Activated T-helper 2 cell treated with anti-CD3 and anti-CD28 coated beads, Interferon-gamma antibody, Interleukin-2, Interleukin-4, amounts not matched to agents 10 μg/mL and 5 μg/mL and 100 μg/mL, durations not matched to agents 14 hours and 24 hours and 36 hours (primary cell): ENCODE results near the gene HSPA13. TPM values are rescaled to one million over a fixed set of nuclear protein-coding genes. Genes with fewer than 3 reads are reported as not detected.

Experiments
- DNase-seq: peaks from one replicate; pipeline ENCODE4 v3.0.0; 2021; ENCODE audit warnings: low spot score
- H3K27ac Mint-ChIP-seq: one replicate; pipeline ENCODE4 v1.8.0; 2021; ENCODE audit warnings: mixed read lengths
- H3K27me3 Mint-ChIP-seq: one replicate; pipeline ENCODE4 v1.8.0; 2021; ENCODE audit warnings: low read depth, mixed read lengths
- H3K36me3 Mint-ChIP-seq: one replicate; pipeline ENCODE4 v1.8.0; 2021; ENCODE audit warnings: low read depth, mixed read lengths
- H3K4me1 Mint-ChIP-seq: one replicate; pipeline ENCODE4 v1.8.0; 2021; ENCODE audit warnings: low read depth, mixed read lengths
- H3K4me3 Mint-ChIP-seq: one replicate; pipeline ENCODE4 v1.8.0; 2021; ENCODE audit warnings: low read depth, mild to moderate bottlenecking, moderate library complexity, mixed read lengths
- H3K9me3 Mint-ChIP-seq: one replicate; pipeline ENCODE4 v1.8.0; 2021; ENCODE audit warnings: mixed read lengths
- intact Hi-C: fragments of 100-400 bp; cut with micrococcal nuclease; formaldehyde crosslinking; loops from one replicate; pipeline ENCODE4 v1.15.1; 2023
- total RNA-seq: library from RNA; stranded (reverse); gene quantifications from 2 replicates; pipeline ENCODE4 v1.2.3, GENCODE V29; 2022

The HSPA13 gene, protein sequence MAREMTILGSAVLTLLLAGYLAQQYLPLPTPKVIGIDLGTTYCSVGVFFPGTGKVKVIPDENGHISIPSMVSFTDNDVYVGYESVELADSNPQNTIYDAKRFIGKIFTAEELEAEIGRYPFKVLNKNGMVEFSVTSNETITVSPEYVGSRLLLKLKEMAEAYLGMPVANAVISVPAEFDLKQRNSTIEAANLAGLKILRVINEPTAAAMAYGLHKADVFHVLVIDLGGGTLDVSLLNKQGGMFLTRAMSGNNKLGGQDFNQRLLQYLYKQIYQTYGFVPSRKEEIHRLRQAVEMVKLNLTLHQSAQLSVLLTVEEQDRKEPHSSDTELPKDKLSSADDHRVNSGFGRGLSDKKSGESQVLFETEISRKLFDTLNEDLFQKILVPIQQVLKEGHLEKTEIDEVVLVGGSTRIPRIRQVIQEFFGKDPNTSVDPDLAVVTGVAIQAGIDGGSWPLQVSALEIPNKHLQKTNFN
- 40.6 and 47.6 TPM in 2 replicates for total RNA-seq

DNA sequence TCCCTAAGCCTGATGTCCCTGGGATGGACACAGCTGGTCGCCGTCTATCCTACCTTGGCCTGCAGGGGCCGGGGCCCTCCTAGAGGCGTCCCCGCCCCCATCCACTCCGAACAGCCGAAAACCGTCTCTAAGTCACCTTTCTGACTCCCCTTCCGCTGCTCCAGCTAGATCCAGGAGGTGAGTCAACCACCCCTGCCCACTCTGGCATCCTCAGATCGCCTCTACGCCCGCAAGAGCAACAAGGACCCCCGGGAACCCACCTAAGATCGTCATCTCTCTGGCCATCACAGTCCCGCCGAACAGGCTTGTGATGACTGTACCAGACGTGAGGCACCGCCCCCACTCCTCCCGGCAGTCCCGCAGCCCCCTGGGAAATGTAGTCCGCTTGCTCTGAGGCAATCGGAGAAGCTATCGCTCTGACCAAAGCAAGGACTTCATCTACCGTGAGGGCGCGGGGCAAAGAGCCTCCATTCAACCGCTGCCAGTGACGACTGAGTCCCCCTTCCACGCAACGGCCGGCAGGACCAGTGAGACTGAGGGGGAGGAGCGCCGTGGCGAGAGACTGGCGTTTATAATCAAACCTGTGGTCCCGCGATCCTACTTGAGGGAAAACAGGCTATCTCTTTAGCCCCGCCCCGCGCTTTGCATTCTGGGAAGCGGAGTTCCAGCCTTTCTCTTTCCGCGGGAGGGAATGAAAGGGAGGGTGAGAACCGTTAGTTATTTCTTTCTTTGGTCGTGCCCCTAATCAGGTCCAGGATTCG lies at the start of gene HSPA13:
Gene HSPA13, minus strand, starts transcription at position 312 of the 761 bp plus-strand sequence. Its CDS starts 27 bp downstream, at position 285.
- no peaks in the 10 kb centered on the region for H3K9me3 Mint-ChIP-seq
- intact Hi-C loops: loop anchor here (1.0 to 5.0 kb wide), 7 partner anchors 149 to 1350 kb away; partner anchors contain the start of genes NRIP1 and SAMSN1
- peaks cover 24% of the 10 kb centered on the region for H3K36me3 Mint-ChIP-seq
- DNase-seq: peak; percentile 99
- H3K27ac Mint-ChIP-seq: peak within 1 kb of the TSS; percentile 98
- H3K27me3 Mint-ChIP-seq: peaks cover 3% of the 10 kb centered on the region
- peak within 1 kb of the TSS; percentile 98 for H3K4me3 Mint-ChIP-seq
- peaks cover 34% of the 10 kb centered on the region for H3K4me1 Mint-ChIP-seq

DNA sequence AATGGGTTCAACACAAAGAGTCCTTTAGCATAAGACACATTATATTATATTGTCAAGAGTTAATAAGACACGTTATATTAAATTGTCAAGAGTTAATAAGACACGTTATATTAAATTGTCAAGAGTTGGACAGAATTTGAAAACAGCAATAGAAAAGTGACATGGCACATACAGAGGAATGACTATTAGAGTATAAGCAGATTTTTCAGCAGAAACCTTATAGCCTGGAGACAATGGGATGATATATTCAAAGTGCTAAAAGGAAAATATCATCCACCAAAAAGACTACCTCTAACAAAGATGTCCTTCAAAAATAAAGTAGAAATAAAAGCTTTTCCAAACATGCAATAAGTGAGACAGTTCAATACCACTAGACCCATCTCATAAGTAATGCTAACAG lies 36.0 kb upstream of the HSPA13 start:
- Mint-ChIP-seq H3K9me3 (peaks cover 15% of the 10 kb centered on the region), H3K27ac (no peak overlapping the region), H3K27me3 (peaks cover 7% of the 10 kb centered on the region), H3K36me3 (no peaks in the 10 kb centered on the region), H3K4me3 (no peak overlapping the region), H3K4me1 (no peaks in the 10 kb centered on the region)
- intact Hi-C loops: no loop called here
- DNase-seq: no peak

DNA sequence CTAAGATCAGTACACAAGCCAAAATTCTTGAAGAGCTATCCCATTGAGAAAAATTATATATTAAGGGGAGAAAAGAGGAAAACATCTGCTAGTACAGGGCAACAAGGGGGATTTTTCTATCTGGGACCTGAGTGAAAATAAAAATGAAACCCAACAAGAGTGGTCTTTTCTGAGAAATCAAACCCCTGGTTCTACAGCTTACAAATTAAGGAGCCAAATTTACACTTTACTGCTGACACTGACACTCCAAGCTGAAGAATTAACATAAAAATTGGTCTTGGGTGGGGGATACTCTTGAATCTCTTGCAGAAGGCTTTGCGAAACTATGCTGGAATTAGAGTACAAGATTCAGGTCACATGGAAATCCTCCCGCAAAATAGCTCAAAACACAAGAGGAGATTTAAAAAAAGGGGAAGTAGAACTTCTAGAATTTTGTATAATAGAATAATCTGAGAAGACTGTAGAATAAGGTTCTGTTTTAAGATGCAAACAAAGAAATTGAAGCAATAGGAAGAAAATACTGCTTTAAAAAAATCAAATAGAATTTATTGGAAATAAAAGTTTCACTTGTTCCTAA lies 32.1 kb upstream of the HSPA13 start:
- DNase-seq: no peak
- Mint-ChIP-seq H3K27me3 (peaks cover 4% of the 10 kb centered on the region), H3K4me1 (no peaks in the 10 kb centered on the region), H3K36me3 (no peaks in the 10 kb centered on the region), H3K9me3 (peaks cover 15% of the 10 kb centered on the region), H3K4me3 (no peak overlapping the region), H3K27ac (no peak overlapping the region)
- intact Hi-C loops: no loop called here

DNA sequence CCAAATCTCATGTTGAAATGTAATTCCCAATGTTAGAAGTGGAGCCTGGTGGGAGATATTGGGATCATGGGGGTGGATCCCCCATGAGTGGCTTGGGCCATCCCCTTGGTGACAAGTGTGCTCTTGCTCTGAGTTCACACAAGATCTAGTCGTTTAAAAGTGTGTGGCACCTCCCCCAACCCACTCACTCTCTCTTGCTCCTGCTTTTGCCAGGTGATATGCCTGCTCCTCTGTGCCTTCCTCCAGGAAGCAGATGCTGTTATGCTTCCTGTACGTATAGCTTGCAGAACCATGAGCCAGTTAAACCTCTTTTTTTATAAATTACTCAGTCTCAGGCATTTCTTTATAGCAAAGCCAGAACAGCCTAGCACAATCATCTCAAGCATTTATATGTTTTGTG lies 23.0 kb upstream of the HSPA13 start:
- Mint-ChIP-seq H3K27me3 (peaks cover 2% of the 10 kb centered on the region), H3K9me3 (no peaks in the 10 kb centered on the region), H3K27ac (no peak overlapping the region), H3K4me3 (no peak overlapping the region), H3K36me3 (no peaks in the 10 kb centered on the region), H3K4me1 (peaks cover 1% of the 10 kb centered on the region)
- intact Hi-C loops: no loop called here
- no peak for DNase-seq

DNA sequence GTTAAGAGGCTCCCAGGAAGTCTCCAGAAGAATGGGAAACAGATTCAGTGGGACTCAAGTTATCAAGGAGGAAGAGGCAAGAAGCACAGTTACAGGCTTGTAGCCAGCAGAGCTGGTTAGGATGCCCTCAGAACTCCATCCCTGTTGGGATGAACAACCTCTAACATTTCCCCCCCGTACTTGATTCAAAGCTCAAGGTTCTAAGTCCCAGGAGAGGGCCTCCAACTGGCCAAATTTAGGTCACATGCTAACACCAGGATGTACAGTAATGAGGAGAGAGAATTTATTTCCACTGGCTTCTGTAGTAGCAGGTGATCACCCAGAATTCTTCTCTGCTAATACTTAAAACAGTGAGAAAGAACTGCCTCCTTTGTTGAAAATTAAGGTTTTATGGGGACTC lies 22.3 kb upstream of the HSPA13 start:
- Mint-ChIP-seq H3K9me3 (no peaks in the 10 kb centered on the region), H3K4me3 (no peak overlapping the region), H3K27ac (no peak overlapping the region), H3K36me3 (no peaks in the 10 kb centered on the region), H3K4me1 (peaks cover 1% of the 10 kb centered on the region), H3K27me3 (peaks cover 2% of the 10 kb centered on the region)
- intact Hi-C loops: no loop called here
- DNase-seq: no peak

DNA sequence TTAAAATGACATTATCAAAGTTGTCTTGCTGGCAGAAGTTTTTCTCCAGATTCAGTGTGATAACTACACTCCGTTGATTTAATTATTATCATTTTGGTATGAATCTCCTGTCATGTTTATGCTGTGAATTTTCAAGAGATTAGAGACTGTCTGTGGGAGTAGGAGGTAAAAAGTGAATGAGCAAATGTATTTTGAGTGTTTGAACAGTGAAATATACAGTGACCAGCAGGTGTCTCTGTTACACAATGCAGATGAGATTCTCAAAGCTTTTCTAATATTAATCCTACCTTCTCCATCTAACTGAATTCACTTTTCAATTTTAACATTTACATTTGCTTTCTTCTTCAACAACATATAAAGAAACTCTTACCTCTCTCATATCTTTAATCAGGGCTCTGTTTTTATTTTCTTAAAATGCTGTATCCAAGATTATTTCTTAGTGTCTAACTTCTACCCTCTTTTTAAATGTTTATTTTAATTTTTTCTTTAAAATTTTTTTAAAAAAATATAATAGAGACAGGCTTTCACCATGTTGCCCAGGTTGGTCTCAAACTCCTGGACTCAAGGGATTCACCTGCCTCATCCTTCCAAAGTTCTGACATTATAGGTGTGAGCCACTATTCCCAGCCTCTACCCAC lies 20.9 kb upstream of the HSPA13 start:
- Mint-ChIP-seq H3K27ac (no peak overlapping the region), H3K4me1 (peaks cover 1% of the 10 kb centered on the region), H3K9me3 (no peaks in the 10 kb centered on the region), H3K4me3 (no peak overlapping the region), H3K27me3 (peaks cover 4% of the 10 kb centered on the region), H3K36me3 (no peaks in the 10 kb centered on the region)
- no peak for DNase-seq
- intact Hi-C loops: loop anchor here (1.0 to 5.0 kb wide), 3 partner anchors 370 to 1079 kb away; no protein-coding TSS in a partner anchor

DNA sequence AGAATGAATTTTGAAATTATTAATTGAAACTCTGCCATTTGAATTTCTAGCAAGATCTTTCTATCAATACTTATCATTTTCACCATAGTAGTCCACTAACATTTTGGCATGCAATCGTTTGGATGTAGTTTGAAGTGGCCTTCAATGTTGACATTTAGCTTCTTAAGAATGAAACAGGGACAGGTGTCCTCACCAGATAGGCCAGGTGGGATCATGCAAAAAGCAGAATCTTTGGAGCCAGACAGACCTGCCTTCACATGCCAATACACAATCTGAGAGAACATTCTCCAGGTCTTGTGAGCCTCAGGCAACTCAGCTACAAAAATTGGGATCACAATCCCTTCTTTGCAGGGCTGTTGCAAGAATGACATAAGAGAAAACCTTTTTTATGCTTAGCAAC lies 18.3 kb upstream of the HSPA13 start:
- intact Hi-C loops: loop anchor here (5.0 kb wide), 1 partner anchor 1081 kb away; no protein-coding TSS in a partner anchor
- Mint-ChIP-seq H3K27me3 (peaks cover 7% of the 10 kb centered on the region), H3K27ac (no peak overlapping the region), H3K36me3 (no peaks in the 10 kb centered on the region), H3K4me1 (peaks cover 1% of the 10 kb centered on the region), H3K9me3 (no peaks in the 10 kb centered on the region), H3K4me3 (no peak overlapping the region)
- no peak for DNase-seq

DNA sequence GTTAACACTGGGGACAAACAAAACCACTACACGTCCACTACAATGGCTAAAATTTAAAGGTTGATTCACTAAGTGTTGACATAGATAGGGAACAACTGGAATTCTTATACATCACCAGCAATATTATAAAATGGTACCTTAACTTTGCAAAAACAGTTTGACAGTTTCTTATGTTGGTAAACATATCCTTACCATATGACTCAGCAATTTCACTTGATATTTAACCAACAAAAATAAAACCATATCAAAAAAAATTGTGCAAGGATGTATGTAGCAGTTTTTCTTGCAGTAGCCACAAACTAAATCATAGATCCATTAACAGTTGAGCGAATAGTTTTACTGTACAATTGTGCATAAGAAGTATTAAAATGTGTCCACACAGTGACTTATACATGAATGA lies 5.3 kb upstream of the HSPA13 start:
- H3K36me3 Mint-ChIP-seq: no peaks in the 10 kb centered on the region
- H3K4me1 Mint-ChIP-seq: peaks cover 10% of the 10 kb centered on the region
- no peak overlapping the region for H3K4me3 Mint-ChIP-seq
- H3K9me3 Mint-ChIP-seq: no peaks in the 10 kb centered on the region
- no peak for DNase-seq
- H3K27ac Mint-ChIP-seq: no peak overlapping the region
- peaks cover 23% of the 10 kb centered on the region for H3K27me3 Mint-ChIP-seq
- intact Hi-C loops: no loop called here

DNA sequence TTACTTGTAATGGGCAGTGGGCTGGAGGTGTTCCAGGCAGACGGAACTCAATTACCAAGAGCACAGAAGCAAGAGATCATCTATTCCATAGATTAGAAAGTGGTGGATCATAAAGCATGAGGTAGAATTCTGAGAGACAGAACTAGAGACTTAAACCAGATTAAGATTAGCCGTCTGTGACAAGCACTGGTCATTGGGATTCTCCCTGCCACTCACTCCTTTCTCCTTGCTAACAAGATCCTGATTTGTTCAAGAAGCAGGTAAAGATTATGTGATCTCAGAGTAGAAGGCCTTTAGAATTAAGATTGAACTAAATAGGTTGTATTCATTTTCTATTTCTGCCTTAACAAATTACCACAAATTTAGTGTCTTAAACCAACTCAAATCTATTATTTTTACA lies 1.5 kb upstream of the HSPA13 start:
- Mint-ChIP-seq H3K9me3 (no peaks in the 10 kb centered on the region), H3K36me3 (peaks cover 13% of the 10 kb centered on the region), H3K4me1 (peaks cover 29% of the 10 kb centered on the region), H3K27me3 (peaks cover 6% of the 10 kb centered on the region), H3K27ac (no peak overlapping the region), H3K4me3 (peak overlapping the region; percentile 98)
- no peak for DNase-seq
- intact Hi-C loops: loop anchor here (5.0 kb wide), 4 partner anchors 148 to 297 kb away; partner anchors contain the start of gene SAMSN1

DNA sequence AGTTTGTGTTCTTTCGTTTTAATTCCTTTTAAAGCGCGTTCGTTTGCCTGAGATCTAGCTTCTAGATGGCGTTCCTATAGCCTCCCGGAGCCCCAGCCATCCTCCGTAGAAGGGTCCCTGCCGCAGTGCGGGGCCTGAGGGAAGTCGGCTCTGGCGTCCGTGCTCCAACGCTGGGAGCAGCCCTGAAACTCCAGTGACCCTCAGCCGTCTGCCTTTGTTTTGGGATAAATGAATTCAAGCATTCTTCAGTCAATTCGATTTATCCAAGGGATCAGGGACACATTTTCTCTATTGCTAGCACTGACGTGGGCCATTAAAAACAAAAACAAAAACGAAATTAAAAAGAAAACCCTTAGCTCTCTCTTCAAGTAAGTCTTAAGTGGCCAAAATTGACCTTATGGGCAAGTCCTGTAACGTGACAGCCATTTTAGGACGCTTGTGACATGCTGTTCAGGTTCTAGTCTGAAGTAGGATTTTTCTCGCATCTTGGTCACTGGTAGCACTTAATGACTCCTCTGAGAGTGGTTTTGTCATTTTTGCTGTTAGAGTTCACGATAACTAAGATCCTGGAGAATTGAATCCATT lies 742 bp upstream of the HSPA13 start:
- Mint-ChIP-seq H3K27me3 (peaks cover 5% of the 10 kb centered on the region), H3K4me3 (peak overlapping the region; percentile 98), H3K27ac (peak overlapping the region; percentile 98), H3K4me1 (peaks cover 32% of the 10 kb centered on the region), H3K36me3 (peaks cover 17% of the 10 kb centered on the region), H3K9me3 (no peaks in the 10 kb centered on the region)
- no peak for DNase-seq
- intact Hi-C loops: loop anchor here (1.0 to 5.0 kb wide), 7 partner anchors 149 to 1349 kb away; partner anchors contain the start of genes NRIP1 and SAMSN1

DNA sequence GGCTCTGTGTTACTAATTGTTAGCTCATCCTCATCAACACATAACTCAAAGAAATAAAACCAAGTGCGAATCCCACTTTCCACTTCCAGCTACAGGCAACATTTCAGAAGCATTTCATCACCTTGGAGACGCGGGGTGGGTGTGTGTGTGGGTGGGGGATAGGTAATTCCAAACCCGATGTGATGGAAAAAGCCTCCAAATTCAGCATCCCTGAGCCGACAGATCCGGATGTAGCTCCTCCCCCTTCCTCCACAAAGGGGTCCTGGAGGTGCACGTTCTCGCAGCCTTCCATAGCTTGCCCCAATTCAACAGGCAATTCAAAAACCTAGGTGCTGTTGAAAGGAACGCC lies 486 bp downstream of the HSPA13 start:
- H3K9me3 Mint-ChIP-seq: no peaks in the 10 kb centered on the region
- peaks cover 37% of the 10 kb centered on the region for H3K4me1 Mint-ChIP-seq
- intact Hi-C loops: loop anchor here (2.0 to 5.0 kb wide), 6 partner anchors 150 to 1350 kb away; partner anchors contain the start of gene SAMSN1
- peaks cover 30% of the 10 kb centered on the region for H3K36me3 Mint-ChIP-seq
- no peak for DNase-seq
- peaks cover 3% of the 10 kb centered on the region for H3K27me3 Mint-ChIP-seq
- H3K27ac Mint-ChIP-seq: peak overlapping the region; percentile 98
- peak overlapping the region; percentile 98 for H3K4me3 Mint-ChIP-seq

DNA sequence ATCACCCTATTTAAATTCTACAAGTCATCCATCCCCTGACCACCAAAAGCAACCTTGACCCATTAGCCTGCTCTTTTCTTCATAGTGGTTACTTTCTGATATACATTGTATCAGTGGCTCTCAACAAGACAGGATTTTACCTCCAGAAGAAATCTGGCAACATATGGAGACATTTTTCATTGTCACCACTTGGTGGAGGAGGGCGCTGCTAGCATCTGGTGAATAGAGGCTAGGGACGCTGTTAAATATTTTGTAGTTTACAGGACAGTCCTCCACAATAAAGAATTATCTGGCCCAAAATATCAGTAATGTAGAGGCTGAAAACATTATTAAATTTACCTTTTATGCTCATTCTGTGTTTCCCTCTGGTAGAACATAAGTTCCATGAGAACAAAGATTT lies 6.1 kb downstream of the HSPA13 start:
- H3K36me3 Mint-ChIP-seq: peaks cover 75% of the 10 kb centered on the region
- no peaks in the 10 kb centered on the region for H3K9me3 Mint-ChIP-seq
- peaks cover 29% of the 10 kb centered on the region for H3K4me1 Mint-ChIP-seq
- DNase-seq: no peak
- no peaks in the 10 kb centered on the region for H3K27me3 Mint-ChIP-seq
- intact Hi-C loops: no loop called here
- no peak overlapping the region for H3K27ac Mint-ChIP-seq
- no peak overlapping the region for H3K4me3 Mint-ChIP-seq
